GM13977 (cell line): Measurements from ENCODE around the gene MRPL4.
A peak's percentile ranks its signal among the peaks of the same experiment; 100 is the strongest.

ENCODE experiments used
- DNase-seq: peaks from one replicate; pipeline ENCODE4 v3.0.0; 2012; ENCODE audit warnings: low spot score
- in situ Hi-C: fragments of 300-500 bp; cut with MboI; formaldehyde crosslinking; loops from one replicate; pipeline ENCODE4 v1.12.0; 2022; ENCODE audit warnings: low sequenced_read_pairs, low pct_unique_long_range_greater_than_20kb, mixed read lengths, inconsistent platforms; ENCODE audit not compliant: unreplicated experiment
- TF ChIP-seq, protein P1 (sequence below): IDR thresholded peaks from 2 replicates; pipeline ENCODE4 v1.5.1; 2012; ENCODE audit warnings: mild to moderate bottlenecking, control low read depth; ENCODE audit not compliant: insufficient read depth; ENCODE audit errors: extremely low read depth, missing control alignments

Gene MRPL4

DNA sequence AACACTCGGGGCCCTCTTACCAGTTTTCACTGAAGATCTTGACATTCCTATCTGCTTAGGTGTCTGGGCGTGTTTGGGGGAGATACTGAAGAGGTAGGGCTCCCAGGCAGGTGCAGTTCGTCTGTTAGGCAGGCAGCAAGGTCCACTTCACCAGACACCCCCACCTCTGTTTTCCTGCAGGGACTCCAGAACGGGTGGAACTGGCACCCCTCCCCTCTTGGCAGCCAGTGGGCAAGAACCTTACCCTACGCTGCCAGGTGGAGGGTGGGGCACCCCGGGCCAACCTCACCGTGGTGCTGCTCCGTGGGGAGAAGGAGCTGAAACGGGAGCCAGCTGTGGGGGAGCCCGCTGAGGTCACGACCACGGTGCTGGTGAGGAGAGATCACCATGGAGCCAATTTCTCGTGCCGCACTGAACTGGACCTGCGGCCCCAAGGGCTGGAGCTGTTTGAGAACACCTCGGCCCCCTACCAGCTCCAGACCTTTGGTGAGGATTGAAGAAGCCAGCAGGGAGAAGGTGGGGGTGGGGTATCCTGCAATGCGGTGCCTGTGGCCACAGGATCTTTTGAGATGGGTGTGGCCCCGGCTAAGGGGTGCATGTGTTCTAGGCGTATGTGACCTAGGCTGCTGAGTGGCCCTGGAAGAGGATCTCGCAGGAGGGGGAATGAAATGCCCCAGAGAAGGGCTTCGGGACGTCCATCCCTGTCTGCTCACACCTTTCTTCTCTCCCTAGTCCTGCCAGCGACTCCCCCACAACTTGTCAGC is 31.5 kb downstream of the MRPL4 start:
- DNase-seq, result no peak
- in situ Hi-C loops, result no loop called here

DNA sequence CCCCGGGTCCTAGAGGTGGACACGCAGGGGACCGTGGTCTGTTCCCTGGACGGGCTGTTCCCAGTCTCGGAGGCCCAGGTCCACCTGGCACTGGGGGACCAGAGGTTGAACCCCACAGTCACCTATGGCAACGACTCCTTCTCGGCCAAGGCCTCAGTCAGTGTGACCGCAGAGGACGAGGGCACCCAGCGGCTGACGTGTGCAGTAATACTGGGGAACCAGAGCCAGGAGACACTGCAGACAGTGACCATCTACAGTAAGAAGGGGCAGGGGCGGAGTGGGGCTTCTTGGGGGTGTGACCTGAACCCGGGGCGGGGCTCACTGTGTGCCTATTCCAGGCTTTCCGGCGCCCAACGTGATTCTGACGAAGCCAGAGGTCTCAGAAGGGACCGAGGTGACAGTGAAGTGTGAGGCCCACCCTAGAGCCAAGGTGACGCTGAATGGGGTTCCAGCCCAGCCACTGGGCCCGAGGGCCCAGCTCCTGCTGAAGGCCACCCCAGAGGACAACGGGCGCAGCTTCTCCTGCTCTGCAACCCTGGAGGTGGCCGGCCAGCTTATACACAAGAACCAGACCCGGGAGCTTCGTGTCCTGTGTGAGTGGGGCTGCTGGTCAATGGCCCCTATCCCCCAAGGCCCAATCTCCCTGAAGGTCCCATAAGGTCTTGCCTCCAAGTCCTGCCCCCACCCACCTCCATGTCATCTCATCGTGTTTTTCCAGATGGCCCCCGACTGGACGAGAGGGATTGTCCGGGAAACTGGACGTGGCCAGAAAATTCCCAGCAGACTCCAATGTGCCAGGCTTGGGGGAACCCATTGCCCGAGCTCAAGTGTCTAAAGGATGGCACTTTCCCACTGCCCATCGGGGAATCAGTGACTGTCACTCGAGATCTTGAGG is 32.3 kb downstream of the MRPL4 start:
- TF ChIP-seq, protein P1, sequence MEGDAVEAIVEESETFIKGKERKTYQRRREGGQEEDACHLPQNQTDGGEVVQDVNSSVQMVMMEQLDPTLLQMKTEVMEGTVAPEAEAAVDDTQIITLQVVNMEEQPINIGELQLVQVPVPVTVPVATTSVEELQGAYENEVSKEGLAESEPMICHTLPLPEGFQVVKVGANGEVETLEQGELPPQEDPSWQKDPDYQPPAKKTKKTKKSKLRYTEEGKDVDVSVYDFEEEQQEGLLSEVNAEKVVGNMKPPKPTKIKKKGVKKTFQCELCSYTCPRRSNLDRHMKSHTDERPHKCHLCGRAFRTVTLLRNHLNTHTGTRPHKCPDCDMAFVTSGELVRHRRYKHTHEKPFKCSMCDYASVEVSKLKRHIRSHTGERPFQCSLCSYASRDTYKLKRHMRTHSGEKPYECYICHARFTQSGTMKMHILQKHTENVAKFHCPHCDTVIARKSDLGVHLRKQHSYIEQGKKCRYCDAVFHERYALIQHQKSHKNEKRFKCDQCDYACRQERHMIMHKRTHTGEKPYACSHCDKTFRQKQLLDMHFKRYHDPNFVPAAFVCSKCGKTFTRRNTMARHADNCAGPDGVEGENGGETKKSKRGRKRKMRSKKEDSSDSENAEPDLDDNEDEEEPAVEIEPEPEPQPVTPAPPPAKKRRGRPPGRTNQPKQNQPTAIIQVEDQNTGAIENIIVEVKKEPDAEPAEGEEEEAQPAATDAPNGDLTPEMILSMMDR, result no peak
- in situ Hi-C loops, result no loop called here
- DNase-seq, result no peak

More for the DNA sequence above, 31.5 kb downstream of the MRPL4 start:
- TF ChIP-seq, protein P1, result no peak

DNA sequence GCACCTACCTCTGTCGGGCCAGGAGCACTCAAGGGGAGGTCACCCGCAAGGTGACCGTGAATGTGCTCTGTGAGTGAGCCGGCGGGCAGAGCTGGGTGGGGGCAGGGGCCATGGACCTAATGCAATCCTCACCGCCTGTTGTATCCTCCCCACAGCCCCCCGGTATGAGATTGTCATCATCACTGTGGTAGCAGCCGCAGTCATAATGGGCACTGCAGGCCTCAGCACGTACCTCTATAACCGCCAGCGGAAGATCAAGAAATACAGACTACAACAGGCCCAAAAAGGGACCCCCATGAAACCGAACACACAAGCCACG is 32.9 kb downstream of the MRPL4 start:
- no peak for DNase-seq
- in situ Hi-C loops, result no loop called here
- TF ChIP-seq, protein P1, result no peak

DNA sequence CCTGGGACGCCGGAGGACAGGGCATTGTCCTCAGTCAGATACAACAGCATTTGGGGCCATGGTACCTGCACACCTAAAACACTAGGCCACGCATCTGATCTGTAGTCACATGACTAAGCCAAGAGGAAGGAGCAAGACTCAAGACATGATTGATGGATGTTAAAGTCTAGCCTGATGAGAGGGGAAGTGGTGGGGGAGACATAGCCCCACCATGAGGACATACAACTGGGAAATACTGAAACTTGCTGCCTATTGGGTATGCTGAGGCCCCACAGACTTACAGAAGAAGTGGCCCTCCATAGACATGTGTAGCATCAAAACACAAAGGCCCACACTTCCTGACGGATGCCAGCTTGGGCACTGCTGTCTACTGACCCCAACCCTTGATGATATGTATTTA is 33.4 kb downstream of the MRPL4 start:
- TF ChIP-seq, protein P1, result no peak
- in situ Hi-C loops, result no loop called here
- no peak for DNase-seq

DNA sequence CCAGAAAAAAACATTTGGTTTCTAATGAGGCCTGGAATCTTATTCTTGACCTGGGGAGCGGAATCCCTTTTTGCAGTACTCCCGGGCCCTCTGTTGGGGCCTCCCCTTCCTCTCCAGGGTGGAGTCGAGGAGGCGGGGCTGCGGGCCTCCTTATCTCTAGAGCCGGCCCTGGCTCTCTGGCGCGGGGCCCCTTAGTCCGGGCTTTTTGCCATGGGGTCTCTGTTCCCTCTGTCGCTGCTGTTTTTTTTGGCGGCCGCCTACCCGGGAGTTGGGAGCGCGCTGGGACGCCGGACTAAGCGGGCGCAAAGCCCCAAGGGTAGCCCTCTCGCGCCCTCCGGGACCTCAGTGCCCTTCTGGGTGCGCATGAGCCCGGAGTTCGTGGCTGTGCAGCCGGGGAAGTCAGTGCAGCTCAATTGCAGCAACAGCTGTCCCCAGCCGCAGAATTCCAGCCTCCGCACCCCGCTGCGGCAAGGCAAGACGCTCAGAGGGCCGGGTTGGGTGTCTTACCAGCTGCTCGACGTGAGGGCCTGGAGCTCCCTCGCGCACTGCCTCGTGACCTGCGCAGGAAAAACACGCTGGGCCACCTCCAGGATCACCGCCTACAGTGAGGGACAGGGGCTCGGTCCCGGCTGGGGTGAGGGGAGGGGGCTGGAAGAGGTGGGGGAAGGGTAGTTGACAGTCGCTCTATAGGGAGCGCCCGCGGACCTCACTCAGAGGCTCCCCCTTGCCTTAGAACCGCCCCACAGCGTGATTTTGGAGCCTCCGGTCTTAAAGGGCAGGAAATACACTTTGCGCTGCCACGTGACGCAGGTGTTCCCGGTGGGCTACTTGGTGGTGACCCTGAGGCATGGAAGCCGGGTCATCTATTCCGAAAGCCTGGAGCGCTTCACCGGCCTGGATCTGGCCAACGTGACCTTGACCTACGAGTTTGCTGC is 35.1 kb downstream of the MRPL4 start, which contains the start of gene ICAM4:
ICAM4 (plus strand) TSS at position 153 of the 935 bp plus-strand sequence; CDS start at position 211, 58 bp downstream.
- peak; percentile 63 for DNase-seq
- TF ChIP-seq, protein P1, result no peak
- in situ Hi-C loops, result no loop called here

DNA sequence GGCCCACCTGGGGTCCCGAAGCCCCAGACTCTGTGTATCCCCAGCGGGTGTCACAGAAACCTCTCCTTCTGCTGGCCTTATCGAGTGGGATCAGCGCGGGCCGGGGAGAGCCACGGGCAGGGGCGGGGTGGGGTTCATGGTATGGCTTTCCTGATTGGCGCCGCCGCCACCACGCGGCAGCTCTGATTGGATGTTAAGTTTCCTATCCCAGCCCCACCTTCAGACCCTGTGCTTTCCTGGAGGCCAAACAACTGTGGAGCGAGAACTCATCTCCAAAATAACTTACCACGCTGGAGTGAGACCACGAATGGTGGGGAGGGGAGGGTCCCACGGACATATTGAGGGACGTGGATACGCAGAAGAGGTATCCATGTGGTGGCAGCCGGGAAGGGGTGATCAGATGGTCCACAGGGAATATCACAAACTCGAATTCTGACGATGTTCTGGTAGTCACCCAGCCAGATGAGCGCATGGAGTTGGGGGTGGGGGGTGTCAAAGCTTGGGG is 36.7 kb downstream of the MRPL4 start:
- TF ChIP-seq, protein P1, result no peak
- peak; percentile 81 for DNase-seq
- in situ Hi-C loops, result no loop called here
